Measurements from ENCODE around the gene PTPRO.

- no peak for TF ChIP-seq CTCF (conservative IDR thresholded peaks at IDR 0.05; ENCODE audit: low read depth, low read length)
- TF ChIP-seq EZH2 (IDR thresholded peaks at IDR 0.05; ENCODE audit: low read length, unreplicated experiment) = no peak
- TF ChIP-seq EZH2phosphoT487 (IDR thresholded peaks at IDR 0.05; ENCODE audit: borderline replicate concordance, low read length) = no peak
Measured at GRCh38 chr12:15322164-15323061, at the start of gene PTPRO.
